ENCODE measurements around the gene FSD1L.

Gene FSD1L

DNA sequence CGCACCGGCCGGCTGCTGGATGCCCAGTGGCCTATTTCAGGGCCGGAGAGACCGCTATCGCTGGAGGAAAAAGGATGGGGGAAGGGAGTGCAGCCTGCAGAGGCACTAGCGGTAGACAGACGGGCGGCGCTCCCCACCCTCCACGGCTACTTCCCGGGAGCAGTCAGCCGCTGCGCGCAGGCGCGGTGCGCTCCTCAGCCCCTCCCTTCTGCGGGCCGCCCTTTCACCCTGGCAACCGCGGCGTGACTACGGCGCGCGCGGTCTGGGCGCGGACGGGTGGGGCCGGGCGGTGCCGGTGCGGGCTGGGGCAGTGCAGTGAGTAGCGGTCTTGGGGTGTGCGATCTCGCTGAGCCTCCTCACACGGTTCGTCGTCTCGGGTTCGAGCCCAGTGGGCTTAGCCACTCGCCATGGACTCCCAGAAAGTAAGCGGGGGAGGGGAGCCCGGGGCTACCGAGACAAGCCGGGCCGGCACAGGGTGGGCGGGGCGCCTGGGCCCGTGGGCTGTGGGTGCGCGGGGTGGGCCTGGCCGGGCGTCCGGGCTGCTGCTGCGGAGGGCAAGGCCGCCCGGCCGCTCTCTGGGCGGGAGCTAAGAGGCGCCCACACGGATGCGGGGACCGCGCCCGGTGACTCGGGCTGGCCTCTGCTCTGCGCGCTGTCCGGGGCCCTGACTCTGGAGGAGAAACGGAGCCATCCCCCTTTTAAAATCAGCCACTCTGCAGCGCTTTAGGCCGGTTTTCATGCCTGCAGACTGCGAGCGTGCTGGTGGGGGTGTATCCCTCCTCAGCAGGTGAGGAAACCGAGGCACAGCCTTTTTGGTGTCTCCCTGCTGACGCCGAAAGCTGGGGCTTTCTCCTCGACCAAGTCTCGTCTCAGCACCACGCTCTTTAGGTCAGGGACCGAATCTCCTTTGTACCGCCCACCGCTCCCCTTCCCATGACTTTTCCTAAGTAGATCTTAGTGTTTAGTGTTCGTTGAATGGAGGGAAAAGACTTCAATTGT is at the start of gene FSD1L:
Gene FSD1L (plus strand): TSS at position 221 of the 999 bp plus-strand sequence. CDS start 187 bp downstream, at position 408.
- peak; percentile 91 for FAIRE-seq
- DNase-seq (ENCODE audit: insufficient read length, low spot score), result peak; percentile 89

GRCh38 chr9:105399117-105399516 is 48.7 kb upstream of the FSD1L start:
- DNase-seq (ENCODE audit: insufficient read length, low spot score), result no peak
- no peak for FAIRE-seq

- FAIRE-seq, result no peak
- peak; percentile 7 for DNase-seq (ENCODE audit: insufficient read length, low spot score)
Observed at GRCh38 chr9:105401651-105402050, 46.2 kb upstream of the FSD1L start.

DNA sequence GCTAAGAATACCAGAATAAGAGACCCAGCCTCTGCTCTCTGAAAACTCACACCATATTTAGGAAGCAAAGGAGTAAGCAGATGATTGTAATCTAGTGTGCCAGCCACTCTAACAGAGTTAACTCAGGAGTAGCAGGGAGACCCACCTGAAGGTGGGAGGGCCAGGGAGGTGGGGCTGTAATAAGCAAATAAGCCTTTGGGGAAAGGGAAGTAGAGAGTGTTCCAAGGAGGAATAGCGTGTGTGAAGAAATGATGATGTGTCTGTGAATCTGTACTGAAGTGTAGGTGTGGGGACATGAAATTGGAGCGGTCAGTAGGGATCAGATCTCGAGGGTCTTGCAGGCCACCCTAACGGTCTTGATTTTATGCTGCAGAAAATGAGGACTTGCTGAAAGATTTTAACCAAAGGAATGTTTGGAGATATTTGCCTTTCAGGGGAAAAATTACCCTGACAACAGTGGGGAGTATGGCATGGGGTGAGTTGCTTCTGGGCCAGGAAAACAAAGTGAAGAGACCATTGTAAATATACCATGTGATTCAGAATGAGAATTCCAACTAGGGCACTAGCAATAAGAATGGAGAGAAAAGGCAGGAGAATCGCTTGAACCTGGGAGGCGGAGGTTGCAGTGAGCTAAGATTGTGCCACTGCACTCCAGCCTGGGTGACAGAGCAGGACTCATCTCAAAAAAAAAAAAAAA is 44.1 kb upstream of the FSD1L start:
- FAIRE-seq, result no peak
- DNase-seq (ENCODE audit: insufficient read length, low spot score), result no peak

DNA sequence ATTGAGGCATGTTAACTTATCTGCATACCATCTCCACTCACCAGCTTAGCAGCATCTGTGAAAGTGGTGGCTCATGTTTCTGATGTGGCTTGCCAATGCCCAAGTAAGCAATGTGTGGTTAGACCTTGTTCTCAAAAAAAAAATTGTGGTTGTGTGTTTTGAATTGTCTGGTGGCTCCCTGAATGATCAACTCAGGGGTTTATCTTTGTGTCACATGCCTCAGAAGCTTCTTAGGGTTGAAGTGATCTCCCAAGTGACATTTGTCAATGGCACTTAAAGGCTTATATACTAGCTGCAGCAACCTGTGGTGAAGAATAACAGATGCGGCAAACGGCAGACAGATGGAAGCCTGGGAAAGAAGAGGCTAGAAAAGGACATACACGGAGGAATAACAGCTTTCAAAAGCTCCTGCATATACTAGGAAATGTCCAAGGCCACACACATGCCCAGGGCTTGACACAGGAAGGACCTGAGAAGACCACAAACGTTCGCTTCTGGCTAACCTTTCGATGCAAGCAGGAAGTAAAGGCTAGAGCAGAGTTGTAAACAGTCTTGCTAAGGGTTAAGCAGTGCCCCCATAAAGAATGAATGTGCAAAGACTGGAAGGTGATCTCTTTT is 42.2 kb upstream of the FSD1L start:
- FAIRE-seq, result no peak
- no peak for DNase-seq (ENCODE audit: insufficient read length, low spot score)

GRCh38 chr9:105406369-105406768 is 41.5 kb upstream of the FSD1L start:
- no peak for FAIRE-seq

DNA sequence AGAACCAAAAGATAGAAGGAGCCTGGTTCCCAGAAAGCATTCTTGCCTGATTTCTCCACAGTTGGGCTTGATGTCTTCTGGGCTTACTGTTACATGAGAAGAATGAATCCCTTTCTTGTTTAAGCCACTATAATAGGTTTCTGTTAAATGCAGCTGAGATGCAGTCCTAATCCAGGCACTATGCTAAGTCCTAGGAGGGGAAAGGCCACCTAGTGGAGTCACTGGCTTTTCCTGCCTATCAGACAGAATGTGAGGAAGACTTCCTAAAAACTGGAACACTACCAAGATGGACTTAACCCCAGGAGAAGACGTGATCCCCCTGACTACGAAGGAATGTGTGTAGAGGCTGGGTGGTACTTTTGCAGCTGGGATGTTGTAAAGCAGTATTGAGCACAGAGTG is 34.3 kb upstream of the FSD1L start:
- peak; percentile 35 for DNase-seq (ENCODE audit: insufficient read length, low spot score)
- no peak for FAIRE-seq

More at GRCh38 chr9:105406369-105406768, 41.5 kb upstream of the FSD1L start:
- DNase-seq (ENCODE audit: insufficient read length, low spot score), result no peak

DNA sequence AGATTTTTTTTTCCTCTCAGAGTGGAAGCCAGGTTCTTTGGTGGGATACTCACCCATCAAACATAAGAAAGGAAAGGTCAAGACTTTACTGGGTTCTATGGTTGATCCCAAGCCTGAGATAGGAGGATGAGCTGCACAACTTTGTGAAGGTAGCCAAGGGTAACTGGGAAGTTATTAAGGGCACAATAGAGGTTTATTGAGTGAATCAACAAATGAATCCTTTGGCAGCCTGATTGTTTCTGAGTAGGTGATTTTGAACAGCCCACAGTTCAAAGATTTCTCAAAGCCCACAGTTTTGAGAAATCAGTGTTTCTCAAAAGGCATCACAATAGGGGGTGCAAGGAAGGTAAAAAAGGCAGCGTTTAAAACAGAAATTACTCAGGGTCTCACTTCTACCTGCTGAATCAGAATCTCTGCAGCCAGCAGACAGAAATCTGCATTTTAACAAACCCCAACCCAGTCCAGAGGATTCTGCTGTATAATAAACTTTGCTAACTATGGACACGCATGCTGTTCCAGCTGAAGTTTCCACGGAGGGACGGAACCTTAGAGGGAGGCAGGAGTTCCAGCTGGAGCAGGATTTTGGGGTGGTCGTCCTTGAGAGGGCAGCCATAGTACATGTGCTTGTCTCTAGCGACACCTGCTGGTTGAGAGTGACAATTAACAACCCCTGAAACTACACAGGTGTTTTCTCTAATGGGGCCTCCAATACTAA is 32.7 kb upstream of the FSD1L start:
- no peak for FAIRE-seq
- peak; percentile 63 for DNase-seq (ENCODE audit: insufficient read length, low spot score)

DNA sequence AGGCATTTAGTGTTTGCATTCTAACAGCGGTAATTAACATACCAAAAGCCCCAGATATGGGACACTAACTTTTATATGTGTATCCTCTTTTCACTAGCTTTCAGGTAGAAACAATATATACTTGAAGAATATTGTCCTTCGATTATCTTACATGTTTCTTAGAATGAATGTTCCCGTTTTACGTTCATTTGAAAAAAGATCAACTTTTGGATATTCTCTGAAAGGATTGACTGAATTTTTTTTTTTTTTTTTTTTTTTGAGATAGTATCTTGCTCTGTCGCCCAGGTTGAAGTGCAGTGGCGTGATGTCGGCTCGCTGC is 32.2 kb upstream of the FSD1L start:
- FAIRE-seq (no peak), DNase-seq (ENCODE audit: insufficient read length, low spot score) (no peak)

DNA sequence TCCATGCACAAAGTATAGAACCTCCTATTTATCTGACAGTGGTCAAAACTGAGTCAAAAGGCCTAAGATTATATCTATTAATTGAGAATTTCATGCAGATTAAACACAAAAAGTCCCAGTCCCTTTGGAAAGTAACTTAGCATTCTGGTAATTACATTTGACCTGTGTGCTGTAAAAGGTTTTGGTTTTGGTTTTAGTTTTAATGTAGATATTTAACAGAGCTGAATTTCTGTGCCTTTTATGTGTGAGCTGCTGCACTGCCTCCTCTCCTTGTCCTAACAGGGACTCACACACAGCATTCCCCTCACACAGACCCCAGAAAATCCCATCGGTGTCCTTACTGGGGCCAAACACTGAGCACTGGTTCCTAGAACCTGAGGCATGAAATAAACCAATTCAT is 31.0 kb upstream of the FSD1L start:
- DNase-seq (ENCODE audit: insufficient read length, low spot score), result no peak
- no peak for FAIRE-seq

DNA sequence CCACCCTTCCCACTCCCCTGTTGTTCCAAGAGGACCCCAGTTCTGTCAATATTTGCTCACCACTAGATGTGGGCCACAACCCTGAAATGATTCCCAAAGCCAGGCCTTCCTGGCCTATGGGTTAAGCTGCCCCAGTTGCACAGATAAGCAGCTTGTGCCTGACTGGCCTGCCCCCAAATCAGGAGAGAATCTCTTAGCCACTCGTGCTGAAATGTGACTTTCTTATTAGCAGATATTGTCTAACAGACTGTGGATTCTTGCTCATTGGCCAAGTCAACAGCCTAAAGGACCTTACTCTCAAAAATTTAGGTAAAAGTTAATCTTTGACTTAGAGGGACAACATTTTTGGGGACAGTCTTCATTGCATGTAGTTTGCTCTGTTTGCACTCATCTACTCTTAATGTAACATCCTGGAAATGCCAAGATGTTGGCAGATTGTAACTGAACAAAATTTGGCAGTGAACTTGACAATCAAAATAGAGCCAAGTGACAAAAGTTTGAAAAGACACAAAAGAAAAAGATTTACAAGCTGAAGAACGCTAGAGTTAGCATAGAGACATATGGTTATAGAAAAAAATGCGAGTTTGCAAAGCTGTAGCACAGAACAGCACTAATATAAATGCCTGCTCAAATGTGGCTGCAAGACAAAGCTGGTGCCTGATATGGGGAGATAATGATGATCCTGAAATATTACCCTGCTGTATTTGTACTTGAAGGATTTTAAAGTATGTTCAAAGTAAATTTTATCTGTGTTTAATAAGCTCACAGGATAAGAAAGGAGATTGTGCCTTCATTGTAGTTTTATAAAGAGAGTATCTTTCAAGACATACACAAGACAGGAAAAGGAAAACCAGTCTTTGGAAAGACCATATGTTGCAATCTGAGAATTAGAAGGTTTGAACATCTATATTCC is 29.0 kb upstream of the FSD1L start:
- DNase-seq (ENCODE audit: insufficient read length, low spot score), result no peak
- FAIRE-seq, result no peak

GRCh38 chr9:105419816-105420597 is 27.8 kb upstream of the FSD1L start:
- DNase-seq (ENCODE audit: insufficient read length, low spot score) (no peak), FAIRE-seq (no peak)

GRCh38 chr9:105421154-105421553 is 26.7 kb upstream of the FSD1L start:
- DNase-seq (ENCODE audit: insufficient read length, low spot score) (no peak), FAIRE-seq (no peak)

DNA sequence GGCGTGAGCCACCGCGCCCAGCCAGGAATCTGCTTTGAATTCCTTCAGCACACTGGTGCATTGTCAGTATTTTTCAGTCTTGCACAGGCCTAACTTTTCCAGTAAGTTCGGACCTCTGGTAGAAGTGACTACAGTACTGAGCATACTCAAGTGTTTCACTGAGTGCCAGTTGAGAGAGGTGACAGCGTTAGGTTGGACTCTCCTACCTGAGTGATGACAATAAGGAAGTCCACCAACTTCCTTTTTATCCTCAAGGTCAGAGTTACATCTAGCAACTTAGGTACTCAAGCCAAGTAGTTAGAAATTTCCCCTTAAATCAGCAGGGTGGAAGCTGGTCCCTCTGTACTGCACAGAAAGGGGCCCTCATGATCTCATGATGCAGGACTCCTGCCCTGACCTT is 26.0 kb upstream of the FSD1L start:
- DNase-seq (ENCODE audit: insufficient read length, low spot score), result no peak

GRCh38 chr9:105425816-105426433 is 21.9 kb upstream of the FSD1L start:
- no peak for FAIRE-seq
- peak; percentile 35 for DNase-seq (ENCODE audit: insufficient read length, low spot score)

More for the DNA sequence above, 26.0 kb upstream of the FSD1L start:
- FAIRE-seq, result no peak

DNA sequence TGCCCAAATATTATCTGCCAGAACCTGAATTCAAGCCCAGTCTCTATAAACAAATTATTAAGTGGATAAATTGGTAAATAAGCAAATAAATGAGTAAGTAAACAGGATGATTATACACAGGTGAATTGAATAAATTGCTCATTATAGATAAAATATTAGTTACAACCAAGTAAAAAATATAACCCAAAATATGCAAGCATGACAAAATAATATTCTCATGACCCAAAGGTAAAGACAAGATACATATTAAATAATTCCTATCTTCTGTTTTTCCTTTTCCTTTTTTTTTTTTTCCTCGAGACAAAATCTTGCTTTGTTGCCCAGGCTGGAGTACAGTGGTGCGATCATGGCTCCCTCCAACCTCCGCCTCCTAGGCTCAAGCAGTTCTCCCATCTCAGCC is 21.2 kb upstream of the FSD1L start:
- no peak for DNase-seq (ENCODE audit: insufficient read length, low spot score)
- FAIRE-seq, result no peak

GRCh38 chr9:105431424-105432246 is 16.2 kb upstream of the FSD1L start:
- no peak for FAIRE-seq

More at GRCh38 chr9:105431424-105432246, 16.2 kb upstream of the FSD1L start:
- no peak for DNase-seq (ENCODE audit: insufficient read length, low spot score)

Data from HTR-8/SVneo (cell line).